Astrocyte (in vitro differentiated cells and primary cell): ENCODE data around the gene PRKCG. TPM values are rescaled to one million over a fixed set of nuclear protein-coding genes. Genes with fewer than 3 reads are reported as not detected.

Source experiments
- DNase-seq: peaks from one replicate; pipeline ENCODE4 v3.0.0-alpha.2; 2010; ENCODE audit warnings: low read depth
- FAIRE-seq: peaks from 2 replicates; lab custom pipeline; 2011; peaks lifted over from hg19 to GRCh38; lab: Jason Lieb, UNC
- H2AFZ ChIP-seq: 2 replicates; pipeline ENCODE4 v1.6.0; 2012; ENCODE audit warnings: low read depth, low read length, inconsistent platforms
- H3K27ac ChIP-seq: 2 replicates; pipeline ENCODE4 v1.5.1; 2011; ENCODE audit warnings: low read depth, low read length, inconsistent platforms
- H3K27me3 ChIP-seq: 2 replicates; pipeline ENCODE4 v1.6.0; 2011; ENCODE audit warnings: low read length, inconsistent platforms; ENCODE audit not compliant: insufficient read depth
- H3K36me3 ChIP-seq: 2 replicates; pipeline ENCODE4 v1.5.1; 2011; ENCODE audit warnings: low read length, inconsistent platforms; ENCODE audit not compliant: insufficient read depth
- H3K4me1 ChIP-seq: 2 replicates; pipeline ENCODE4 v1.5.1; 2011; ENCODE audit warnings: low read length, inconsistent platforms; ENCODE audit not compliant: insufficient read depth
- H3K4me2 ChIP-seq: 2 replicates; pipeline ENCODE4 v1.6.0; 2012; ENCODE audit warnings: low read length, inconsistent platforms
- H3K4me3 ChIP-seq: 2 replicates; pipeline ENCODE4 v1.5.1; 2011; ENCODE audit warnings: low read depth, mild to moderate bottlenecking, low read length, inconsistent platforms; ENCODE audit not compliant: insufficient read depth
- H3K79me2 ChIP-seq: 2 replicates; pipeline ENCODE4 v1.6.0; 2012; ENCODE audit warnings: mild to moderate bottlenecking, low read length, inconsistent platforms; ENCODE audit not compliant: insufficient read depth
- H3K9ac ChIP-seq: 2 replicates; pipeline ENCODE4 v1.6.0; 2012; ENCODE audit warnings: mild to moderate bottlenecking, low read length, inconsistent platforms
- H3K9me3 ChIP-seq: 2 replicates; pipeline ENCODE4 v1.5.1; 2012; ENCODE audit warnings: low read depth, mild to moderate bottlenecking, low read length, inconsistent platforms; ENCODE audit not compliant: insufficient read depth
- H4K20me1 ChIP-seq: 2 replicates; pipeline ENCODE4 v1.6.0; 2012; ENCODE audit warnings: low read length, inconsistent platforms; ENCODE audit not compliant: insufficient read depth
- H3K27ac Mint-ChIP-seq: one replicate; pipeline ENCODE4 v1.8.0; 2021; ENCODE audit warnings: mild to moderate bottlenecking, mixed read lengths; ENCODE audit not compliant: unreplicated experiment
- H3K27me3 Mint-ChIP-seq: one replicate; pipeline ENCODE4 v1.8.0; 2021; ENCODE audit warnings: low read depth, mixed read lengths; ENCODE audit not compliant: unreplicated experiment
- H3K36me3 Mint-ChIP-seq: one replicate; pipeline ENCODE4 v1.8.0; 2021; ENCODE audit warnings: low read depth, mixed read lengths; ENCODE audit not compliant: unreplicated experiment
- H3K4me1 Mint-ChIP-seq: one replicate; pipeline ENCODE4 v1.8.0; 2021; ENCODE audit warnings: low read depth, mixed read lengths; ENCODE audit not compliant: unreplicated experiment
- H3K4me3 Mint-ChIP-seq: one replicate; pipeline ENCODE4 v1.8.0; 2021; ENCODE audit warnings: mild to moderate bottlenecking, moderate library complexity, mixed read lengths; ENCODE audit not compliant: unreplicated experiment
- H3K9me3 Mint-ChIP-seq: one replicate; pipeline ENCODE4 v1.8.0; 2021; ENCODE audit warnings: mild to moderate bottlenecking, mixed read lengths; ENCODE audit not compliant: unreplicated experiment
- CTCF ChIP-seq: IDR thresholded peaks from 2 replicates; pipeline ENCODE4 v1.5.1; 2011; ENCODE audit warnings: low read depth, mild to moderate bottlenecking, inconsistent platforms, low read length, moderate library complexity; ENCODE audit not compliant: insufficient read depth
- EZH2 ChIP-seq: IDR thresholded peaks from 2 replicates; pipeline ENCODE4 v1.6.1; 2012; ENCODE audit warnings: mild to moderate bottlenecking, low read length, inconsistent platforms; ENCODE audit not compliant: insufficient read depth
- total RNA-seq: library from RNA; stranded (reverse); gene quantifications from 2 replicates; pipeline ENCODE4 v1.2.1, GENCODE V29; 2021

PRKCG gene
- total RNA-seq, 1 donor from 2014 or later = 0.41 TPM

GRCh38 chr19:53909471-53910169, 27.6 kb downstream of the PRKCG start:
- Histone ChIP-seq H3K36me3 (no peaks in the 10 kb centered on the region), H4K20me1 (no peaks in the 10 kb centered on the region), H3K9me3 (no peaks in the 10 kb centered on the region), H3K9ac (peak overlapping the region; percentile 52), H3K27me3 (peaks cover 41% of the 10 kb centered on the region), H2AFZ (peak overlapping the region; percentile 73), H3K4me3 (peak overlapping the region; percentile 44), H3K4me2 (peak overlapping the region; percentile 87), H3K79me2 (no peaks in the 10 kb centered on the region), H3K27ac (no peak overlapping the region), H3K4me1 (peaks cover 2% of the 10 kb centered on the region)
- DNase-seq (no peak), FAIRE-seq (no peak)
- Mint-ChIP-seq H3K4me1 (peaks cover 9% of the 10 kb centered on the region), H3K27ac (no peak overlapping the region), H3K27me3 (peaks cover 70% of the 10 kb centered on the region), H3K36me3 (peaks cover 4% of the 10 kb centered on the region), H3K9me3 (peaks cover 3% of the 10 kb centered on the region), H3K4me3 (peak overlapping the region; percentile 83)
- TF ChIP-seq EZH2 (peak; percentile 78), CTCF (no peak)

GRCh38 chr19:53910170-53910518, 28.1 kb downstream of the PRKCG start:
- peaks cover 9% of the 10 kb centered on the region for H3K4me1 Mint-ChIP-seq
- H3K9ac ChIP-seq = peak overlapping the region; percentile 52
- FAIRE-seq = no peak

More at GRCh38 chr19:53910170-53910518, 28.1 kb downstream of the PRKCG start:
- H3K4me3 Mint-ChIP-seq = peak overlapping the region; percentile 83
- H3K27ac ChIP-seq = no peak overlapping the region
- H3K9me3 Mint-ChIP-seq = peaks cover 3% of the 10 kb centered on the region
- peak overlapping the region; percentile 44 for H3K4me3 ChIP-seq
- H4K20me1 ChIP-seq = no peaks in the 10 kb centered on the region
- peak overlapping the region; percentile 87 for H3K4me2 ChIP-seq
- H2AFZ ChIP-seq = no peak overlapping the region
- no peaks in the 10 kb centered on the region for H3K36me3 ChIP-seq
- H3K27me3 ChIP-seq = peaks cover 35% of the 10 kb centered on the region
- H3K27ac Mint-ChIP-seq = no peak overlapping the region
- peaks cover 4% of the 10 kb centered on the region for H3K36me3 Mint-ChIP-seq
- no peaks in the 10 kb centered on the region for H3K9me3 ChIP-seq
- H3K4me1 ChIP-seq = peaks cover 2% of the 10 kb centered on the region
- H3K79me2 ChIP-seq = no peaks in the 10 kb centered on the region
- TF ChIP-seq EZH2 = peak; percentile 60
- TF ChIP-seq CTCF = no peak
- peaks cover 65% of the 10 kb centered on the region for H3K27me3 Mint-ChIP-seq
- no peak for DNase-seq
